AG09319 (cell line): ENCODE results near the gene APBB2.

ENCODE experiments used
- DNase-seq: peaks from one replicate; pipeline ENCODE4 v3.0.0-alpha.2; 2010; ENCODE audit warnings: low read depth; ENCODE audit errors: extremely low read depth
- CTCF ChIP-seq: IDR thresholded peaks from 2 replicates; pipeline ENCODE4 v1.5.1; 2011; ENCODE audit warnings: low read depth, mild to moderate bottlenecking, inconsistent platforms, low read length, moderate library complexity

The APBB2 gene

GRCh38 chr4:41124916-41125548 lies 89.3 kb downstream of the APBB2 start:
- DNase-seq: no peak
- TF ChIP-seq CTCF: no peak

DNA sequence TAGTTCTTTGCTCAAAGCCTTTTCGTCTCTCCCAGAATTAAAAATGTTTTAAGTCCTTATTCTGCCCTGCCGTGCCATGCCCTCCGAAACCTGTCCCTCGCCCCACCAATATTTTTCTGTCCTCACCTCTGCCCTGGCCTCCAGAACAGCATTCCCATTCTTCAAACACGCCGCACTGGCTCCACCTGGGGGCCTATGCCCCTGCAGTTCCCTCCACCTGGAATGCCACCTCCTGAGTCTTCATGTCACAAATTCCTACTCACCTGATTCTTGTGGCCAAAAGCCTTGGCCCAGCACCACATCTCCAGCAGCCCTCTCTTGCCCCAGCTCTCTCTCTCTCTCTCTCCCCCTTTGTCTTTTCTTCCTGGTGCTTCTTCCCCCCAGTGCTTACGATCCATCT lies 91.6 kb downstream of the APBB2 start:
- no peak for TF ChIP-seq CTCF
- no peak for DNase-seq

GRCh38 chr4:41122309-41122708 lies 92.0 kb downstream of the APBB2 start:
- TF ChIP-seq CTCF: no peak
- no peak for DNase-seq

GRCh38 chr4:41121906-41122305 lies 92.4 kb downstream of the APBB2 start:
- no peak for DNase-seq
- TF ChIP-seq CTCF: no peak

GRCh38 chr4:41120297-41121217 lies 93.8 kb downstream of the APBB2 start:
- no peak for TF ChIP-seq CTCF
- peak; percentile 28 for DNase-seq

GRCh38 chr4:41119867-41120295 lies 94.5 kb downstream of the APBB2 start:
- no peak for TF ChIP-seq CTCF
- no peak for DNase-seq

GRCh38 chr4:41111791-41112190 lies 102.6 kb downstream of the APBB2 start:
- no peak for DNase-seq
- no peak for TF ChIP-seq CTCF
